Lung (tissue), 12 donors: ENCODE data around the gene THRSP. TPM values are rescaled to one million over a fixed set of nuclear protein-coding genes. Genes with fewer than 3 reads are reported as not detected.

ENCODE experiments used
- ATAC-seq: fragments of 200-7000 bp; cut with Tn5 transposase; one replicate; pipeline ENCODE4 v1.9.1; 2020; ENCODE audit warnings: moderate number of reproducible peaks; ENCODE audit not compliant: insufficient read depth, low FRiP score
- DNase-seq, 3 donors: peaks; one replicate each; pipeline ENCODE4 v3.0.0-alpha.2; 2013 to 2017
- H3K27ac ChIP-seq, 2 donors: one replicate each; pipeline ENCODE4 v1.5.1; 2013; ENCODE audit warnings: mild to moderate bottlenecking in 2 of 2, moderate library complexity in 2 of 2, control low read depth in 1 of 2, inconsistent platforms in 1 of 2, low read depth in 1 of 2, low read length in 1 of 2
- H3K27me3 ChIP-seq, 3 donors: one replicate each; pipeline ENCODE4 v1.5.1; 2013; ENCODE audit warnings: low read length in 2 of 3; ENCODE audit not compliant: control insufficient read depth in 3 of 3, insufficient read depth in 3 of 3
- H3K36me3 ChIP-seq, 4 donors: one replicate each; pipeline ENCODE4 v1.5.1; 2013; ENCODE audit warnings: low read length in 4 of 4, mild to moderate bottlenecking in 1 of 4, moderate library complexity in 1 of 4; ENCODE audit not compliant: control insufficient read depth in 4 of 4, insufficient read depth in 4 of 4
- H3K4me1 ChIP-seq, 5 donors: one replicate each; pipeline ENCODE4 v1.5.1; 2013; ENCODE audit warnings: low read length in 5 of 5, mild to moderate bottlenecking in 2 of 5, moderate library complexity in 1 of 5; ENCODE audit not compliant: control insufficient read depth in 5 of 5, insufficient read depth in 5 of 5
- H3K4me3 ChIP-seq: one replicate; pipeline ENCODE4 v1.5.1; 2013; ENCODE audit warnings: mild to moderate bottlenecking, control low read depth, moderate library complexity
- H3K9ac ChIP-seq, 2 donors: one replicate each; pipeline ENCODE4 v1.5.1; 2013; ENCODE audit warnings: low read length in 2 of 2, control low read depth in 1 of 2; ENCODE audit not compliant: insufficient read depth in 1 of 2
- H3K9me3 ChIP-seq, 4 donors: one replicate each; pipeline ENCODE4 v1.5.1; 2013; ENCODE audit warnings: low read length in 3 of 4, mild to moderate bottlenecking in 1 of 4, moderate library complexity in 1 of 4; ENCODE audit not compliant: control insufficient read depth in 4 of 4, insufficient read depth in 3 of 4
- CTCF ChIP-seq: IDR thresholded peaks from 2 replicates; pipeline ENCODE4 v1.5.1; 2012; ENCODE audit warnings: mild to moderate bottlenecking; ENCODE audit errors: control extremely low read depth, extremely low read depth
- WGBS, 2 donors: extraction: QIAGEN DNeasy Blood & Tissue Kit; methylation state at CpG; one replicate each; pipeline ENCODE4 v1.1.7; 2013; 5-methylcytosine and 5-hydroxymethylcytosine counted together
- polyA plus RNA-seq, 2 donors: library from polyadenylated mRNA; stranded (reverse); fragments of 200-250 nt; gene quantifications; one replicate each; pipeline ENCODE4 v1.2.1, GENCODE V29; 2013
- total RNA-seq, 2 donors: library from RNA; depleted of rRNA in 1 of 2; stranded (reverse); fragments of >200 nt in 1 of 2; gene quantifications; one replicate each; pipeline ENCODE4 v1.2.1, GENCODE V29; 2014 to 2021
- donor health status: control.
- donor health status: control.
- donor health status: Bipolar disorder and iron deficiency.
- donor health status: healthy.
- donor health status: DM: yes; HTN: yes; CAD: no.

Gene THRSP
- total and polyA plus RNA-seq, 4 donors: 0.03 to 0.12 TPM; not detected in 2

GRCh38 chr11:78099666-78100065, 36.0 kb downstream of the THRSP start:
- no peak for TF ChIP-seq CTCF
- DNase-seq: no peak
- Histone ChIP-seq H3K27ac (no peak overlapping the region), H3K4me1 (peaks cover 0 to 2% (median 0%) of the 10 kb centered on the region in 5 donors), H3K9me3 (no peaks in the 10 kb centered on the region), H3K36me3 (peaks cover 5 to 22% (median 12%) of the 10 kb centered on the region in 4 donors), H3K4me3 (no peak overlapping the region), H3K27me3 (no peaks in the 10 kb centered on the region), H3K9ac (no peak overlapping the region)
- WGBS, 2 donors: 91 to 92% methylated on average over 4 of the region's 4 CpGs
- ATAC-seq: no peak

- Histone ChIP-seq H3K9me3 (no peaks in the 10 kb centered on the region), H3K27me3 (no peaks in the 10 kb centered on the region), H3K36me3 (peaks cover 5 to 19% (median 12%) of the 10 kb centered on the region in 4 donors), H3K4me3 (no peak overlapping the region), H3K27ac (no peak overlapping the region), H3K9ac (no peak overlapping the region), H3K4me1 (peaks cover 0 to 2% (median 0%) of the 10 kb centered on the region in 5 donors)
- DNase-seq (no peak), ATAC-seq (no peak)
- WGBS, 2 donors: 76 to 89% methylated on average over 5 of the region's 5 CpGs
- no peak for TF ChIP-seq CTCF
Measured at GRCh38 chr11:78100261-78100660, 36.6 kb downstream of the THRSP start.

DNA sequence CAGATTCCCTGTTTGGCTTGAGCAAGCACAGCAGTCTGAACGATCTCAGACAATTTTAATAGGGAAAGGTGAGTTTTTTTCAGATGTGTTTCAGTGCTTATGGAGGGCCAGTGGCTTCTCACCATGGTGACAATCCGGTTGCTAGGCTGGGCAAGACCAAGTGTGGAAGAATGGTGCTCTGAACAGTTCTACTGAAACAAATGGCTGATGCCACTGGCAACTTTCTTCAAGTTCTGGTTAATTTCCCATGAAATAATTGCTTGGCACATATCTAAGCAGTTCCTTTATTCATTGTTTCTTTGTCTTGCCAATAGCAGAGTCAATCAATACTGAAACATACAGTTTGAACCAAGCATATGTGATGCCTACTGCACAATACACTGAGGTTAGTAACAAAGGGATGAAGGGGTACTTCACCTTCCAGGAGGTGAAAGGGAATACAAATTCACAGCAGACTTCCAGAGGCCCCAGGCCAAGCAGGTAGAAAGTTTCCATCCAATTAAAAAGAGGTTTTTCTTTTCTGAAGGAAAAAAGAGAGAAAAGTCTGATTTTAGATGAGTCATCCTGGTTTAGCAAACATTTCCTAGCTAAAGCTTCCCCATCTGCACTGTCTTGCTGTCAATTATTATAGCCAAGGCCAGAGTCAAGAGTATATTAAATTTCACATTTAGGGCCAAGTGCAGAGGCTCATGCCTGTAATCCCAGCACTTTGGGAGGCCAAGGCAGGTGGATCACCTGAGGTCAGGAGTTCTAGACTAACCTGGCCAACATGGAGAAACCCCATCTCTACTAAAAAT, 37.2 kb downstream of the THRSP start:
- H3K27ac ChIP-seq: no peak overlapping the region
- DNase-seq (no peak), ATAC-seq (no peak)
- 88 to 93% methylated on average over 2 of the region's 2 CpGs for WGBS, 2 donors
- no peaks in the 10 kb centered on the region for H3K27me3 ChIP-seq
- no peak overlapping the region for H3K9ac ChIP-seq
- H3K9me3 ChIP-seq: no peaks in the 10 kb centered on the region
- no peak overlapping the region for H3K4me3 ChIP-seq
- H3K36me3 ChIP-seq: peaks cover 5 to 19% (median 12%) of the 10 kb centered on the region in 4 donors
- TF ChIP-seq CTCF: no peak
- H3K4me1 ChIP-seq: peaks cover 0 to 2% (median 0%) of the 10 kb centered on the region in 5 donors
